ENCODE results near the gene CORO6.
A peak's percentile ranks its signal among the peaks of the same experiment; 100 is the strongest.

CORO6 gene

GRCh38 chr17:29590411-29591145 lies 32.1 kb downstream of the CORO6 start:
- DNase-seq: peak; percentile 23

- DNase-seq: peak; percentile 86
Observed at GRCh38 chr17:29589524-29590410, 32.9 kb downstream of the CORO6 start, which contains the start of gene GIT1. GIT1 (minus strand) TSS chr17:29589648; CDS start chr17:29589378, 270 bp downstream.

- peak; percentile 62 for DNase-seq
Observed at GRCh38 chr17:29588562-29589411, 33.9 kb downstream of the CORO6 start.

GRCh38 chr17:29588017-29588561 lies 34.6 kb downstream of the CORO6 start:
- DNase-seq: no peak

- no peak for DNase-seq
Observed at GRCh38 chr17:29587591-29587990, 35.1 kb downstream of the CORO6 start.

GRCh38 chr17:29586676-29587469 lies 35.8 kb downstream of the CORO6 start:
- DNase-seq: no peak

GRCh38 chr17:29585080-29585751 lies 37.5 kb downstream of the CORO6 start:
- peak; percentile 28 for DNase-seq

- DNase-seq: no peak
Observed at GRCh38 chr17:29584452-29585079, 38.1 kb downstream of the CORO6 start.

- DNase-seq: peak; percentile 0
Observed at GRCh38 chr17:29583324-29584248, 39.1 kb downstream of the CORO6 start.

GRCh38 chr17:29582772-29583171 lies 39.9 kb downstream of the CORO6 start:
- no peak for DNase-seq

GRCh38 chr17:29582254-29582765 lies 40.4 kb downstream of the CORO6 start:
- DNase-seq: no peak

GRCh38 chr17:29581583-29582253 lies 41.0 kb downstream of the CORO6 start:
- no peak for DNase-seq

- DNase-seq: peak; percentile 93
Observed at GRCh38 chr17:29579866-29580771, 42.6 kb downstream of the CORO6 start.

- no peak for DNase-seq
Observed at GRCh38 chr17:29578626-29579485, 43.9 kb downstream of the CORO6 start.

GRCh38 chr17:29577385-29578211 lies 45.1 kb downstream of the CORO6 start:
- DNase-seq: peak; percentile 1

GRCh38 chr17:29577001-29577370 lies 45.7 kb downstream of the CORO6 start:
- no peak for DNase-seq

All from stimulated activated CD4-positive, alpha-beta T cell treated with anti-CD3 and anti-CD28 coated beads, Interleukin-4, amount 100 ng/mL, for 1 hour (primary cell).